Heart right ventricle (tissue), 16 donors: ENCODE data around the gene CAPN2. TPM values are rescaled to one million over a fixed set of nuclear protein-coding genes. Genes with fewer than 3 reads are reported as not detected.

ENCODE experiments used
- ATAC-seq, 8 donors: fragments of 200-7000 bp; cut with Tn5 transposase; one replicate each; pipeline ENCODE4 v1.9.1; 2020; ENCODE audit warnings: mild to moderate bottlenecking in 8 of 8, moderate library complexity in 8 of 8, moderate number of reproducible peaks in 1 of 8
- DNase-seq, 2 donors: peaks; one replicate each; pipeline ENCODE4 v3.0.0-alpha.2; 2020
- H3K27ac ChIP-seq, 10 donors: fragments of 200-600 bp; sonication (generic) in 2 of 10; one replicate each; pipeline versions ENCODE4 v1.5.0 to v1.8.0; 2020 to 2022; ENCODE audit warnings: mild to moderate bottlenecking in 3 of 10
- H3K27me3 ChIP-seq, 7 donors: fragments of 200-600 bp; one replicate each; pipeline ENCODE4 v1.8.0; 2021 to 2022; ENCODE audit warnings: mild to moderate bottlenecking in 2 of 7
- H3K36me3 ChIP-seq, 9 donors: fragments of 200-600 bp; sonication (generic) in 1 of 9; one replicate each; pipeline versions ENCODE4 v1.5.0 to v1.8.0; 2020 to 2022; ENCODE audit warnings: mild to moderate bottlenecking in 2 of 9
- H3K4me1 ChIP-seq, 9 donors: fragments of 200-600 bp; sonication (generic) in 1 of 9; one replicate each; pipeline versions ENCODE4 v1.5.0 to v1.8.0; 2020 to 2022; ENCODE audit warnings: mild to moderate bottlenecking in 4 of 9
- H3K4me3 ChIP-seq, 10 donors: fragments of 200-600 bp; sonication (generic) in 2 of 10; one replicate each; pipeline versions ENCODE4 v1.5.0 to v1.8.0; 2020 to 2022; ENCODE audit warnings: mild to moderate bottlenecking in 7 of 10, moderate library complexity in 2 of 10
- H3K9me3 ChIP-seq, 11 donors: fragments of 200-600 bp in 10 of 11; sonication (generic) in 2 of 11; one replicate each; pipeline versions ENCODE4 v1.5.0 to v1.8.0; 2013 to 2022; ENCODE audit warnings: mild to moderate bottlenecking in 2 of 11, control low read depth in 1 of 11, moderate library complexity in 1 of 11
- CTCF ChIP-seq, 9 donors: fragments of 200-600 bp; sonication (generic) in 2 of 9; IDR thresholded peaks; one replicate each; pipeline versions ENCODE4 v1.5.0 to v1.8.0; 2021 to 2022; ENCODE audit warnings: antibody characterized with exemption in 9 of 9, mild to moderate bottlenecking in 5 of 9, moderate library complexity in 1 of 9
- WGBS, 2 donors: extraction: QIAGEN DNeasy Blood & Tissue Kit; methylation state at CpG; one replicate each; pipeline ENCODE4 v1.1.7; 2013; ENCODE audit warnings: inconsistent platforms in 1 of 2; 5-methylcytosine and 5-hydroxymethylcytosine counted together
- intact Hi-C, 10 donors: fragments of 100-400 bp; cut with DNase I; formaldehyde crosslinking; loops; one replicate each; pipeline versions ENCODE4 v1.11.1 to v1.14.2; 2022
- polyA plus RNA-seq, 2 donors: library from polyadenylated mRNA; stranded (reverse); fragments of 200-250 nt; gene quantifications; one replicate each; pipeline ENCODE4 v1.2.3, GENCODE V29; 2013
- total RNA-seq, 10 donors: library from RNA; stranded (reverse); fragmentation: NEBNext Ultra II Directional in 3 of 10; extraction: Animal tissue kit (Norgen Biotek cat#: 25700) in 3 of 10; gene quantifications; one replicate each; pipeline versions ENCODE4 v1.2.1 to v1.2.4, GENCODE V29; 2021 to 2023
- donor health status: Arrhythmogenic right ventricular cardiomyopathy.
- donor health status: ischemic (EF 13 %, LVEDD 7.1; RV severe dilation, severe dysfunction).
- donor health status: healthy with polysubstance abuse.
- donor health status: DM: no; HTN: yes; CAD: no.
- donor health status: DM: no; HTN: no; CAD: no.
- donor health status: ischemic (EF 25% LVEDD 6.9; RV normal size, moderate dysfunction).
- donor health status: ischemic (EF 25% LVEDD 5.7; RV mildly dilated, moderate dysfunction).
- donor health status: healthy.
- donor health status: DM: yes; HTN: yes; CAD: no.
- donor health status: Ischemic cardiomyopathy.
- donor health status: ischemic (EF 35%, LVEDD 5.7; RV mildly dilated, moderate dysfunction).
- donor health status: nonischemic (EF 11% LVEDD 7.7; RV severe dilation, severe dysfunction).
- donor health status: DM: yes; HTN: yes; CAD: no.
- donor health status: PGD.
- donor health status: ischemic (EF 29% LVEDD 5.4; RV normal size, mild dysfunction).
- donor health status: nonischemic (EF 23%, LVEDD 6.1; RV moderate dilation, normal function).

Gene CAPN2
- total and polyA plus RNA-seq, 12 donors: 62.4 to 107 (median 77.6) TPM

- no peak for TF ChIP-seq CTCF (IDR thresholded peaks at IDR 0.05)
- H3K4me1 ChIP-seq: peaks cover 17 to 72% (median 67%) of the 10 kb centered on the region in 9 donors
Measured at GRCh38 chr1:223707256-223708000, 4.9 kb upstream of the CAPN2 start.

GRCh38 chr1:223708001-223708359, 4.4 kb upstream of the CAPN2 start:
- no peak overlapping the region for H3K4me3 ChIP-seq
- 57 to 60% methylated on average over 5 of the region's 5 CpGs for WGBS, 2 donors
- H3K27me3 ChIP-seq: no peaks in the 10 kb centered on the region
- H3K27ac ChIP-seq: peak overlapping the region in 9 of 10 donors; percentile 67 to 99 (median 79)
- no peaks in the 10 kb centered on the region for H3K9me3 ChIP-seq
- ATAC-seq (no peak), DNase-seq (no peak)
- H3K36me3 ChIP-seq: no peaks in the 10 kb centered on the region
- intact Hi-C loops: loop anchor here in 5 of 10 donors (5.0 to 10.0 kb wide), 4 partner anchors 39 to 627 kb away; partner anchors contain the start of genes TP53BP2 (in 2 of the 5) and NVL (in 1 of the 5)
- TF ChIP-seq CTCF (IDR thresholded peaks at IDR 0.05): peak in 2 of 9 donors; percentile 12 to 23
- peaks cover 17 to 72% (median 67%) of the 10 kb centered on the region in 9 donors for H3K4me1 ChIP-seq

More at GRCh38 chr1:223707256-223708000, 4.9 kb upstream of the CAPN2 start:
- no peaks in the 10 kb centered on the region for H3K36me3 ChIP-seq
- DNase-seq (peak; percentile 35 to 67), ATAC-seq (peak; percentile 71 to 90 (median 80))
- H3K9me3 ChIP-seq: no peaks in the 10 kb centered on the region
- H3K4me3 ChIP-seq: no peak overlapping the region
- no peaks in the 10 kb centered on the region for H3K27me3 ChIP-seq
- WGBS, 2 donors: 48 to 50% methylated on average over 6 of the region's 6 CpGs
- H3K27ac ChIP-seq: peak overlapping the region; percentile 3 to 99 (median 78)
- intact Hi-C loops: loop anchor here in 5 of 10 donors (5.0 to 10.0 kb wide), 4 partner anchors 40 to 627 kb away; partner anchors contain the start of genes TP53BP2 (in 2 of the 5) and NVL (in 1 of the 5)

- peaks cover 20 to 80% (median 75%) of the 10 kb centered on the region in 9 donors for H3K4me1 ChIP-seq
- peak overlapping the region in 9 of 10 donors; percentile 13 to 99 (median 79) for H3K27ac ChIP-seq
- H3K36me3 ChIP-seq: no peaks in the 10 kb centered on the region
- H3K9me3 ChIP-seq: no peaks in the 10 kb centered on the region
- WGBS, 2 donors: 70 to 80% methylated on average over 3 of the region's 3 CpGs
- H3K27me3 ChIP-seq: no peaks in the 10 kb centered on the region
- intact Hi-C loops: loop anchor here in 5 of 10 donors (5.0 to 10.0 kb wide), 4 partner anchors 39 to 626 kb away; partner anchors contain the start of genes TP53BP2 (in 2 of the 5) and NVL (in 1 of the 5)
- peak overlapping the region in 1 of 10 donors; percentile 7 for H3K4me3 ChIP-seq
- TF ChIP-seq CTCF (IDR thresholded peaks at IDR 0.05): no peak
- ATAC-seq: no peak
- DNase-seq: no peak
Measured at GRCh38 chr1:223708651-223709268, 3.6 kb upstream of the CAPN2 start.

GRCh38 chr1:223709598-223709997, 2.7 kb upstream of the CAPN2 start:
- Histone ChIP-seq H3K27me3 (no peaks in the 10 kb centered on the region), H3K4me3 (no peak overlapping the region), H3K27ac (peak overlapping the region in 7 of 10 donors; percentile 74 to 99 (median 80)), H3K4me1 (peaks cover 21 to 83% (median 80%) of the 10 kb centered on the region in 9 donors), H3K36me3 (no peaks in the 10 kb centered on the region), H3K9me3 (no peaks in the 10 kb centered on the region)
- WGBS, 2 donors: 54 to 62% methylated on average over 3 of the region's 3 CpGs
- DNase-seq: no peak
- intact Hi-C loops: loop anchor here in 5 of 10 donors (5.0 to 10.0 kb wide), 4 partner anchors 38 to 625 kb away; partner anchors contain the start of genes TP53BP2 (in 2 of the 5) and NVL (in 1 of the 5)
- TF ChIP-seq CTCF (IDR thresholded peaks at IDR 0.05): peak in 7 of 9 donors; percentile 17 to 54 (median 38)
- ATAC-seq: no peak
